Measurements from ENCODE around the gene ZBED2. TPM values are rescaled to one million over a fixed set of nuclear protein-coding genes. Genes with fewer than 3 reads are reported as not detected.

Gene ZBED2
- total and polyA plus RNA-seq, 2 of the 13 experiments (the other 11 are each of a cell fraction or from before 2014, with no cell fraction given): 0.04 TPM; not detected in 1

DNA sequence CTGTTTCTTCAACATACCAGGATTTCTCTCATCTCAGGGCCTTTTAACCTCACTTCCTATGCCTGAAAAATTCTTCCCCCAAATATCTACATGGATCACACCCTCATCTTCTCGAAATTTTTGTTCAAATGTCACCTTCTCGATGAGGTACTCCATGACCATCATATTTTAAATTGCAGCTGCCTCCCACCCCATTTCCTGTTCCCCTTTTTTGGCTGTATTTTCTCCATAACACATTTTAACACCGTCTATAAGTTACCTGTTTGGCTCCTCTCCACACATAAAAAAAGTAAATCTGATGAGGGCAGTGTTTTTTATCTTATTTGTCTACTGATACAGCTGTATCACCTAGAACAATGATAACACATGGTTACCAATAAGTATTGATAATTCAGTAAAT lies 20.7 kb upstream of the ZBED2 start (continued):
- TF ChIP-seq RERE (CRISPR knock-in tag; IDR thresholded peaks at IDR 0.05; ENCODE audit: low read depth) (no peak), RFX3 (CRISPR knock-in tag; IDR thresholded peaks at IDR 0.05) (no peak), RFX5 (IDR thresholded peaks at IDR 0.05; ENCODE audit: low read depth, low read length) (no peak), ZNF296 (CRISPR knock-in tag; conservative IDR thresholded peaks at IDR 0.05) (no peak), ZNF274 (CRISPR knock-in tag; IDR thresholded peaks at IDR 0.05) (no peak), RXRB (CRISPR knock-in tag; IDR thresholded peaks at IDR 0.05; ENCODE audit: borderline replicate concordance) (no peak), ZBTB3 (CRISPR knock-in tag; IDR thresholded peaks at IDR 0.05; ENCODE audit: borderline replicate concordance, low read depth) (no peak), RCOR2 (CRISPR knock-in tag; IDR thresholded peaks at IDR 0.05) (no peak)

GRCh38 chr3:111613294-111613693 lies 18.1 kb upstream of the ZBED2 start:
- no TSS peak for BruUV-seq (replicated peaks)
- ChIA-PET POLR2A (no interaction called here), CTCF (ENCODE audit: low intra/inter-chr PET ratio, low total read pairs) (no interaction called here)
- intact Hi-C loops (cut with micrococcal nuclease; ENCODE audit: unreplicated experiment) (no loop called here), in situ Hi-C loops (cut with HindIII; ENCODE audit: extremely low pct_ligation_motif_present, low pct_unique_long_range_greater_than_20kb) (no loop called here)
- H3K4me2 ChIP-seq (ENCODE audit: low read depth, low read length): no peak overlapping the region
- no peak overlapping the region for H3K27ac ChIP-seq (ENCODE audit: extremely low read length, insufficient read depth, low read length)
- no peaks in the 10 kb centered on the region for H3K9me3 ChIP-seq (ENCODE audit: low read length)
- H3K27me3 ChIP-seq (ENCODE audit: control insufficient read depth in 1 of 2, insufficient read depth in 2 of 2, low read length in 2 of 2): no peaks in the 10 kb centered on the region
- H3K4me1 ChIP-seq (ENCODE audit: insufficient read depth, low read length): no peaks in the 10 kb centered on the region
- H3K9ac ChIP-seq (ENCODE audit: insufficient read depth, low read depth, low read length): no peak overlapping the region
- no peak overlapping the region for H2AFZ ChIP-seq (ENCODE audit: low read length)
- H3K79me2 ChIP-seq (ENCODE audit: insufficient read depth, low read length): no peaks in the 10 kb centered on the region
- no peak overlapping the region for H3K4me3 ChIP-seq (replicated peaks in 1 of 3; ENCODE audit: insufficient read depth in 1 of 3, low read depth in 2 of 3, low read length in 3 of 3)
- no peaks in the 10 kb centered on the region for H4K20me1 ChIP-seq (ENCODE audit: insufficient read depth, low read length)
- ATAC-seq (no peak), DNase-seq (ENCODE audit: low spot score) (no peak), FAIRE-seq (no peak)
- 40% methylated on average over 1 of the region's 1 CpG for WGBS (ENCODE audit: low lambda C conversion rate)
- no peaks in the 10 kb centered on the region for H3K36me3 ChIP-seq (replicated peaks in 1 of 2; ENCODE audit: control insufficient read depth in 1 of 2, insufficient read depth in 2 of 2, low read length in 2 of 2)
- TF ChIP-seq, protein P1, sequence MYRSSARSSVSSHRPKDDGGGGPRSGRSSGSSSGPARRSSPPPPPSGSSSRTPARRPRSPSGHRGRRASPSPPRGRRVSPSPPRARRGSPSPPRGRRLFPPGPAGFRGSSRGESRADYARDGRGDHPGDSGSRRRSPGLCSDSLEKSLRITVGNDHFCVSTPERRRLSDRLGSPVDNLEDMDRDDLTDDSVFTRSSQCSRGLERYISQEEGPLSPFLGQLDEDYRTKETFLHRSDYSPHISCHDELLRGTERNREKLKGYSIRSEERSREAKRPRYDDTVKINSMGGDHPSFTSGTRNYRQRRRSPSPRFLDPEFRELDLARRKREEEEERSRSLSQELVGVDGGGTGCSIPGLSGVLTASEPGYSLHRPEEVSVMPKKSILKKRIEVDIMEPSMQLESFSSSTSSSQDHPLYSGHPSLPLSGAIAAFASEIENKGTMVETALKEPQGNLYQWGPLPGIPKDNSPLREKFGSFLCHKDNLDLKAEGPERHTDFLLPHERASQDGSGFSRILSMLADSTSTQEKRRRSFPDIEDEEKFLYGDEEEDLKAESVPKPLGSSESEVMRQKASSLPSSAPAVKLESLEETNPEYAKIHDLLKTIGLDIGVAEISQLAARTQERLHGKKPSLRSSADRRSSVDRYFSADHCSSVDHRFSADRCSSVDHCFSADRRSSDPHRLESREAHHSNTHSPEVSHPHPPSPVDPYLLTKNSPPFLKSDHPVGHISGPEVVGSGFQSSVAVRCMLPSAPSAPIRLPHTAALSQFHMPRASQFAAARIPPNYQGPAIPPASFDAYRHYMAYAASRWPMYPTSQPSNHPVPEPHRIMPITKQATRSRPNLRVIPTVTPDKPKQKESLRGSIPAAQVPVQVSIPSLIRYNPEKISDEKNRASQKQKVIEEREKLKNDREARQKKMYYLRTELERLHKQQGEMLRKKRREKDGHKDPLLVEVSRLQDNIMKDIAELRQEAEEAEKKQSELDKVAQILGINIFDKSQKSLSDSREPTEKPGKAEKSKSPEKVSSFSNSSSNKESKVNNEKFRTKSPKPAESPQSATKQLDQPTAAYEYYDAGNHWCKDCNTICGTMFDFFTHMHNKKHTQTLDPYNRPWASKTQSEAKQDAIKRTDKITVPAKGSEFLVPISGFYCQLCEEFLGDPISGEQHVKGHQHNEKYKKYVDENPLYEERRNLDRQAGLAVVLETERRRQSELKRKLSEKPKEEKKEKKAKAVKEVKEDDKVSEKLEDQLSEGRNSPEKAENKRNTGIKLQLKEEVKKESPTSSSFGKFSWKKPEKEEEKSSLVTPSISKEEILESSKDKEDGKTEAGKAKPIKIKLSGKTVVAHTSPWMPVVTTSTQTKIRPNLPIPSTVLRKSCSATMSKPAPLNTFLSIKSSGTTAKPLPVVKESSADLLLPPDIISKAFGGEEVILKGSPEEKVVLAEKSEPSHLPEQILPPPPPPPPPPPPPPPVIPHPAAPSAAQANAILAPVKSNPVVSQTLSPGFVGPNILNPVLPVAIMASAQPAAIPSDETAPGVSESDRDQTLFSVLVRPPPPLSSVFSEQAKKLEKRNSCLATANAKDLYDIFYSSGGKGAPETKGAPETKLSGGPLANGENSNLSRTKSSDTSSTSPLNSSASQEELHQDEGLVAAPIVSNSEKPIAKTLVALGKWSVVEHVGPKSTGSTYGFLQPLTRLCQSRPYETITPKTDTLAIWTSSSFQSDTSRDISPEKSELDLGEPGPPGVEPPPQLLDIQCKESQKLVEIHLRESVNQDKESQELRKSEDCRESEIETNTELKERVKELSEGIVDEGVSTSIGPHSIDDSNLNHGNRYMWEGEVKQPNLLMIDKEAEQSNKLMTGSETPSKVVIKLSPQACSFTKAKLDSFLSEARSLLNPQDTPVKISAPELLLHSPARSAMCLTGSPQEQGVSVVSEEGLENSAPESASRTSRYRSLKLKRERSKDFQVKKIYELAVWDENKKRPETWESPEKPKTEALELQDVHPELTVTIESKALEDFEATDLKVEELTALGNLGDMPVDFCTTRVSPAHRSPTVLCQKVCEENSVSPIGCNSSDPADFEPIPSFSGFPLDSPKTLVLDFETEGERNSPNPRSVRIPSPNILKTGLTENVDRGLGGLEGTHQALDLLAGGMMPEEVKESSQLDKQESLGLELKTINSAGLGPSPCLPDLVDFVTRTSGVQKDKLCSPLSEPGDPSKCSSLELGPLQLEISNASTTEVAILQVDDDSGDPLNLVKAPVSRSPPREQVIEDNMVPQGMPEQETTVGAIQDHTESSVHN (CRISPR knock-in tag; IDR thresholded peaks at IDR 0.05): no peak
